RWPE1 (cell line): ENCODE results near the gene SMC1A.

Source experiments
- CTCF ChIA-PET: fragments of 350-600 bp; sonication (Branson Sonifier 250); formaldehyde crosslinking; extraction: SDS; loops from one replicate; lab custom pipeline; 2021; lab: Yijun Ruan, JAX
- POLR2A ChIA-PET: fragments of 400-600 bp; formaldehyde crosslinking; extraction: SDS; loops from one replicate; lab custom pipeline; 2020; ENCODE audit warnings: antibody characterized with exemption; ENCODE audit not compliant: low non-redundant PET; lab: Yijun Ruan, JAX
- DNase-seq: peaks from one replicate; pipeline ENCODE4 v3.0.0; 2012; ENCODE audit warnings: low spot score
- H3K27ac ChIP-seq: fragments of 450-650 bp; 2 replicates; pipeline ENCODE4 v1.5.1; 2017
- TF ChIP-seq, protein P1 (sequence below): fragments of 450-650 bp; conservative IDR thresholded peaks from 2 replicates; pipeline ENCODE4 v1.5.1; 2017; ENCODE audit warnings: low read depth, mild to moderate bottlenecking

SMC1A gene

GRCh38 chrX:53438832-53439230, 16.4 kb upstream of the SMC1A start:
- no peak for DNase-seq
- TF ChIP-seq, protein P1, sequence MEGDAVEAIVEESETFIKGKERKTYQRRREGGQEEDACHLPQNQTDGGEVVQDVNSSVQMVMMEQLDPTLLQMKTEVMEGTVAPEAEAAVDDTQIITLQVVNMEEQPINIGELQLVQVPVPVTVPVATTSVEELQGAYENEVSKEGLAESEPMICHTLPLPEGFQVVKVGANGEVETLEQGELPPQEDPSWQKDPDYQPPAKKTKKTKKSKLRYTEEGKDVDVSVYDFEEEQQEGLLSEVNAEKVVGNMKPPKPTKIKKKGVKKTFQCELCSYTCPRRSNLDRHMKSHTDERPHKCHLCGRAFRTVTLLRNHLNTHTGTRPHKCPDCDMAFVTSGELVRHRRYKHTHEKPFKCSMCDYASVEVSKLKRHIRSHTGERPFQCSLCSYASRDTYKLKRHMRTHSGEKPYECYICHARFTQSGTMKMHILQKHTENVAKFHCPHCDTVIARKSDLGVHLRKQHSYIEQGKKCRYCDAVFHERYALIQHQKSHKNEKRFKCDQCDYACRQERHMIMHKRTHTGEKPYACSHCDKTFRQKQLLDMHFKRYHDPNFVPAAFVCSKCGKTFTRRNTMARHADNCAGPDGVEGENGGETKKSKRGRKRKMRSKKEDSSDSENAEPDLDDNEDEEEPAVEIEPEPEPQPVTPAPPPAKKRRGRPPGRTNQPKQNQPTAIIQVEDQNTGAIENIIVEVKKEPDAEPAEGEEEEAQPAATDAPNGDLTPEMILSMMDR: no peak
- POLR2A ChIA-PET: interaction anchor here (0.5 kb wide), 1 partner anchor 152 kb away, joined by 3 read pairs; no protein-coding TSS in a partner anchor
- H3K27ac ChIP-seq: no peak overlapping the region
- CTCF ChIA-PET: no interaction called here

- no peak for DNase-seq
- ChIA-PET POLR2A (interaction anchor here (0.5 kb wide), 1 partner anchor 151 kb away, joined by 3 read pairs; no protein-coding TSS in a partner anchor), CTCF (no interaction called here)
- TF ChIP-seq, protein P1: no peak
- no peak overlapping the region for H3K27ac ChIP-seq
These were observed 15.8 kb upstream of the SMC1A start for GRCh38 chrX:53438174-53438831.

- POLR2A ChIA-PET: no interaction called here
- CTCF ChIA-PET: no interaction called here
- no peak overlapping the region for H3K27ac ChIP-seq
- DNase-seq: no peak
- TF ChIP-seq, protein P1: no peak
These were observed 14.8 kb upstream of the SMC1A start for GRCh38 chrX:53437206-53437605.

DNA sequence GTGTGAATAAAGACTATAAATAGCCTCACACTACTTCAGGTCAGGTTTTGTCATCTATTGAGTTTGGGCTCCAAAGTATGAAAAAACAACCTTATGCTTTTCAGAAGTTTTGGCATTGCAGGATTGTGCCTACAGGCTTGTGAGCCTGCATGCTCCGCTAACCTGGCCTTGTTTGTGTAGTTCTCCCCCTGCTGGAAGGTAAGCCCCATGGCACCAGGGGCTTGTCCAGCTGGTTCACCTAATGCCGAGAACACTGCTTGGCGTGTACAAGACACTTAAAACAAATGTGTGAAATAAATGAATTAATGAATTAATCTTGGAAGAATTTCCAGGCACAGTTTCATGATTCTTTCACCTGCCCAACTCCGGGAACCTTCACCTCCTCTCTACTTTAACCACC, 13.5 kb upstream of the SMC1A start:
- POLR2A ChIA-PET: no interaction called here
- H3K27ac ChIP-seq: no peak overlapping the region
- peak; percentile 64 for DNase-seq
- TF ChIP-seq, protein P1: peak; percentile 74
- CTCF ChIA-PET: interaction anchor here (1.0 kb wide), 1 partner anchor 10 kb away, joined by 4 read pairs; no protein-coding TSS in a partner anchor

- DNase-seq: peak; percentile 80
- CTCF ChIA-PET: interaction anchor here (0.7 kb wide), 1 partner anchor 117 kb away, joined by 3 read pairs; no protein-coding TSS in a partner anchor
- TF ChIP-seq, protein P1: no peak
- peak within 1 kb of the TSS; percentile 65 for H3K27ac ChIP-seq
- POLR2A ChIA-PET: no interaction called here
These were observed 11.5 kb upstream of the SMC1A start, which contains the start of gene HSD17B10 for GRCh38 chrX:53433651-53434639. Gene HSD17B10 (minus strand): TSS chrX:53434370. CDS start chrX:53434345, 25 bp downstream.

DNA sequence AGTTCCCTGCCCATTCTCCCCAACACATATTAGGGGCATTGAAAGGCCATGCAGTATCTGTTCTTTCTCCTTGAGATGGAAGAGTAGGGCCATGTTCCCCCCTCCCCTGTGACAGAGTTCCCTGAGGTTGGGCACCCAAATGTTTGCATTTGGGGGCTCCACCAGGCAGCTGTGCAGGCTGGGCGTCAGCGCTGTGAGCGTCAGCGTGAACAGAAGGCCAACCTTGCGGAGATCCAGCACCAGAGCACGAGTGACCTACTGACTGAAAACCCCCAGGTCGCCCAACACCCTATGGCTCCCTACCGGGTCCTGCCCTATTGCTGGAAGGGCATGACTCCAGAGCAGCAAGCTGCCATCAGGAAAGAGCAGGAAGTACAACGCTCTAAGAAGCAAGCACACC, 7.8 kb upstream of the SMC1A start:
- no peak for DNase-seq
- H3K27ac ChIP-seq: no peak overlapping the region
- TF ChIP-seq, protein P1: no peak
- ChIA-PET CTCF (no interaction called here), POLR2A (no interaction called here)
